ENCODE results near the gene LRRC4C.

LRRC4C gene

GRCh38 chr11:41247621-41248020 lies 211.8 kb downstream of the LRRC4C start:
- no peak for DNase-seq

GRCh38 chr11:41246399-41246745 lies 213.1 kb downstream of the LRRC4C start:
- no peak for DNase-seq

DNA sequence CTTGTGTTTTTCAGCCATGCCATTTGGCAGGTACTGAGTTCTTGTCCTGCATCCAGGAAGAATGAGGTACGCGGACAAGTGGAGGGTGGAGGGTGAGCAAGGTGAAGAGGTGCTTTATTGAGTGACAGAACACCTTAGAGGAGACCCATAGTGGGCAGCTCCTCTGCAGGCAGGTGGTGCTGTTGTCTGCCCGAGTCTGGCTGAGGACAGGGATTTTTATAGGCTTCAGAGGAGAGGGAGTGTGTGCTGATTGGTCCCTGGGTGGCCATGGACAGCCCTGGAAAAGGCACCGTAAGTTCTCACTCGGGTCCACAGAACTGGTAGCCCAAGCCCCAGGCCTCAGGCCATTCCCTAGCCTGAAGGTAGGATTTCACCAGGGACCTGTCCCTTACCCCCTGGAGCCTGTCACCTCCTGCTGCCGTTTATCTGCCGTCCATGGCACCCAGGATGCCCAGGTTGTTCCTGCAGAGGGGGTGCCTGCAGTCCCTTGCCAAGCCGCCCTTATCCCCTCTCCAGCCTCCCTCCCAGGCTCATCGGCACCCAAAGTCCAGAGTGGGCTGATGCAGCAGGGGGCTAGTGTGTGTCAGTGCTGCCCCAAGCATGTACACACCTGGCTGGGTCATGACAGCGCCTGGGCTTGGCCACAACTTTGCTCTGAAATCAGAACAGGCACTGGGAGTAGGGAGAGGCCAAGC lies 213.6 kb downstream of the LRRC4C start:
- DNase-seq = no peak

DNA sequence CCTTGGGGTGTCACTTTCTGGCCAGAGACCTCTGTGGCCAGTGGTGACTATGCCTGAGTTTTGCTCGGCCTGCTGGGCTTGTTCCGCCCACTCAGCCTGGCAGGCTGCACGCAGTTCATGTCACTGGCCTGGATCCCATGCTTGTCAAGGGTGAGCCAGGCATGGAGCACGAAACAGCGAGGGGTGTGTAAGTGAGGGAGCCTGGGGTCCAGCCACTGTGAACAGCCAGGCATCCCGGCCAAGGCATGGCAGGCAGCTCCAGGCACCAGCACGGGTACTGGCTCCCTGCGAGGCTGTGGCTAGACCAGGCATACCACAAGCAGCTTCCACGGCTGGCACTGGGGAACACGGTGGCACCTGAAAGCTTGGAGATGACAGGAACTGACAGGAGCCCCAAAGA lies 214.3 kb downstream of the LRRC4C start:
- no peak for DNase-seq

- DNase-seq = no peak
Measured at GRCh38 chr11:41237382-41237781, 222.1 kb downstream of the LRRC4C start.

DNA sequence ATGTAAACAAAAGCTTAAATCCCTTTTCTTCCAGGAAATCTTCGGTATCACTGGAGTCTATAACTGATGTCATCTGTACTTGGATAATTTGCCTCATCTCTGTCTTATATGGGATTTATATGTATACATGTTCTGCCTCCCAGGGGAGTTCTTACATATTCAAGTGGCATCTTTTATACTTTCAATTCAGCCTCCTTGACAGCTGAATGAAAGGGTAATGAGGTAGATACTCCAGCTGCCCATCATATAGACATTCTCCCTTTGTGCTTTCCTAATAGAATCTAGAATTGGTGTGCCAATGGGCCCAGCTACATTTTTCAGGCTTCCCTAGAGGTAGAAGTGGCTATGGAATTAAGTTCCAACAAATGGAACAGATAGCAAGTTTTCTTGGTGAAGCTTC lies 223.8 kb downstream of the LRRC4C start:
- DNase-seq = no peak

GRCh38 chr11:41225856-41226633 lies 233.4 kb downstream of the LRRC4C start:
- no peak for DNase-seq

- no peak for DNase-seq
Measured at GRCh38 chr11:41222236-41222635, 237.2 kb downstream of the LRRC4C start.

- no peak for DNase-seq
Measured at GRCh38 chr11:41206388-41206787, 253.1 kb downstream of the LRRC4C start.

- no peak for DNase-seq
Measured at GRCh38 chr11:41201156-41201555, 258.3 kb downstream of the LRRC4C start.

DNA sequence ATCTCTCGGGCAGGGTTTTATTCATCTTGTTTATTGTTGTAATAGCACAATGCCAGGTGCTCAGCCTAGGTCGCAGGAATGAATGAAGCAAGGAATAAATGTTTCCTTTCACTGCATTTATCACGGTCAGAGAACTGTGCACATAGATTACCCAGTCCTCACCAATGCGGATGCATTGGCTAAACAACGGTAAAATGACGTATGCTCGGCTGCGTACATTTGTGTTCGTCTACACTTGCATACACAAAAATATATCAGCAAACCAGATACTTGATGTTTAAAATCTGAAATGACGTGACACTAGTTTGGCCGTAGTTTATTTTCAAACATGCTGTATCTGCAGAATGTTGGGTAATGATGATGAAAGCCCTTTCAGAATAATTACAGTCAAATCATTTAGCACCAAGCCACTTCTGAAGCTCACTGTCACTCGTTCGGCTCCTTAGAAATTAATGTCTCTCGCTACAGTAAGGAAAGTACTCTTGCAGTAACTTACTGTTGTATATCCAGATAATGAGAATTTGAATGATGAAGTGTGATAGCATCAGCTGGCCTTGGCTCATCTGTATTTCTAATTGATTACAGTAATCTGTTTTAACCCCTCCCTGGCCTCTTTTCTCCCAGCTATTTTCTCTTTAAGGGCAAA lies 268.9 kb downstream of the LRRC4C start:
- no peak for DNase-seq

GRCh38 chr11:41189701-41190436 lies 269.6 kb downstream of the LRRC4C start:
- DNase-seq = no peak

- no peak for DNase-seq
Measured at GRCh38 chr11:41177791-41178190, 281.7 kb downstream of the LRRC4C start.

DNA sequence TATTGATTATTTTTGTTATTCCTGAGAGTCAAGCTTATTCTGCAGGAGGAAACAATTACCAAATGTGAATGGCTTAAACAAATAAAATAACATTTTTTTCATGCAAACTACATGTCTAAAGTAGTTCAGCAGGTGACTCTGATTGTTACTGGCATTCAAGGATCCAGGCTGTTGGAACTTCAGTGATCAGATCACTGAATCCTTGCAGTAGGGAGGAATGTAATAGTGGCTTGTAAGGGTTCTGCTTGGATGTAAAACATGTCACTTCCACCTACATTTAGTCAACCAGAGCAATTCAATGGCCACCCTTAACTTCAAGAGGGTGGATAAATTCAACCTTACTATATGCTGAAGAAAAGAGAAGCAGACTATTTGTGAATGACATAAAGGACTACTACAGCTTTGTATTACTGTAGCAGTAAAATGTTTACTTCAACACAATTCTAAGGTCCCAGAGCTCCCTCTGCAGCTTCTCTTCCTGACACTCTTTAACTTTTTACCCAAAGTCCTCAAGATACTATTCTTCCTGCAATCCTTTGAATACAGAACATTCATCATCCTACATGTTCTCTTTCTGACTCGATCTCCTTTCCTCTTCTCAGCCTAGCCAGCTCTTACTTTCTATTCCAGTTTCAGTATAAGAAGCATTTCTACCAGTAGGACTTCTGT lies 284.0 kb downstream of the LRRC4C start:
- no peak for DNase-seq

GRCh38 chr11:41146326-41146725 lies 313.1 kb downstream of the LRRC4C start:
- no peak for DNase-seq

GRCh38 chr11:41145420-41145819 lies 314.0 kb downstream of the LRRC4C start:
- DNase-seq = no peak

GRCh38 chr11:41134971-41135370 lies 324.5 kb downstream of the LRRC4C start:
- no peak for DNase-seq

GRCh38 chr11:41133023-41133422 lies 326.4 kb downstream of the LRRC4C start:
- DNase-seq = no peak

DNA sequence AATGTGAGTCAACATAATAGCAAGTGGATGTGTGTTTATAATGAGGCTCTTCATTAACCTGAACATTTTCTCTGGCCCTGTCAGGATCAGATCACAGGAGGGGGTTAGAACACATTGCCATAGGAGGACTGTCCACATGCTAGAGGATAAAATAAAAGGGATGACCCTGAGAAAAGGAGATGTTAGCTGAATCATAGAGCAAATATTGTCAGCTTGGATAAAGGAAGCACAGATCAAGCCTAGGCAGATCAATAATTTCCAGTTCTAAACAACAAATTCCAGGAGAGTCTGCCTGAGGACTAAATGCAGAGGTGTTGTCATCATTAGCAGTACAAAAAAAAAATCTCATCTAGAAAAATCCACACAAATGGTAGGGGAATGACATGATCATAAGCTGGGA lies 337.9 kb downstream of the LRRC4C start:
- DNase-seq = no peak

- no peak for DNase-seq
Measured at GRCh38 chr11:41119484-41119883, 340.0 kb downstream of the LRRC4C start.

DNA sequence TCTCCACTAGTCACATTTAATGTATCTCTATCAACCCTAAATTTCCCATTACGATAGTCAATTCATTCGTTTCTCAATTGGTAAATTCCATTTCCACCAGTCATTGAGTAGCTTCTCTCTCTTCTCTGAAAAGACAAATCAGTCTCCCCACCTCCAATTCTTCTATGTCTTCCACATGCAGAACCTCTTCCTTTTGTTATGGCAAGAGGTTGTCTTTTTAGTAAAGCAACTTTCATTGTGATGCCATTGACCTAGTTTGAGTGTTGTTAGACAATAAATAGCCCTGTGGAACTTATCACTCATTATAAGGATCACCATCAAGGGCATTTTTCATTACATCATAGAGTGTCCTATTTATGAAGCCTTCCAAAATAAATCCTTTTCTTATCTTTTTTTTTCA lies 340.9 kb downstream of the LRRC4C start:
- no peak for DNase-seq

GRCh38 chr11:41116970-41117369 lies 342.5 kb downstream of the LRRC4C start:
- DNase-seq = no peak

DNA sequence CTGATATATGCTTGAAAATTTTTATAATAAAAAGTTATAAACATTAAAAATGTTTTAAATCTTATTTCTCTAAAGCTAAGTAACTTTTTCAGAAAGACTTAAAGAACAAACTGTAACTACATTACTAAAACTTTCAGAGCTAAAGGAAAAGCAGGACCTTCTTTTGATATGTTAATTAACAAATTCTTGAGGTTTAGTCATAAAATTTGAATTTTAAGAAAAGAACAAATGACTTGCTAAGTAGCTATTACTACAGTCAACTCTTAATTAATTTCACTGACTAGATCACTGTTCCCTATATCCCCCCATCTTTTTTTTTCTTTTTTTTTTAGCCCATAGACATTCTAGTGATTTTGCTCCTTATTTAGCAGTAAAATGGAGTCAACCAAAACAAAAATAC lies 344.4 kb downstream of the LRRC4C start:
- no peak for DNase-seq
